Measurements from ENCODE around the gene STK4.
A peak's percentile ranks its signal among the peaks of the same experiment; 100 is the strongest.

STK4 gene

DNA sequence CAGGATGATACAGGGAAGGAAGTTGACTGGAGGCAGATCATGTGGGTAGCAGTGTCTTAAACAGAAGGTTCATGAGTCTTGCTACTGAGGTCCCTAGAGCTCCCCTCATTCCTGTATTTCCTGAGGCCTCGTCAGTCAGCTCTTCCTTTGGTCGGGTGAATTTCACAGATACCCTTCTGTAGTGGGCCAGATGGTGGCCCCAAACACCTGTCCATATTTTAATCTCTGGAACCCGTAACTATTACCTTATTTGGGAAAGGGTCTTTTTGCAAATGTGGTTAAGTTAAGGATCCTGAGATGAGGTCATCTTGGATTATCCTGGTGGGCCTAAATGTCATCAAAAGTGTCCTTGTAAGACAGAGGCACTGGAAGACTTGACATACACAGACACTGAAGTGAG is 125.1 kb downstream of the STK4 start:
- DNase-seq, result no peak

DNA sequence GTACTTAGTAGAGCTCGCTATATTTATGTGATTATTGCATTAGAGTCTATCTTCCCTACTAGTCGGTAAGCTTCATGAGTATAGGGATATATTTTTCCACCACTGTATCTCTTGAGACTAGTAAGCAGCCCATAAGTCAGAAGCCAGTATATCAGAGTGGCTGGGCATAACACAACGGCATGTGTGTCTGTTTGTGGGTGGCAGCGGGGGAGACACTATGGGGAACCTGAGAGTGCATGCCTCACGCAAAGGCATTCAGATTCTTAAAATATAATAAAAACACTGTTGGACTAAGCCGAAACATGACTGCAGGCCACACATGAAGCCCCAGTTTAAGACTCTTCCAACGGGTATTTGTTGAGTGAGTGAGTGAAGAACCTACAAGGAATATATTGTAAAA is 126.6 kb downstream of the STK4 start:
- DNase-seq, result no peak

DNA sequence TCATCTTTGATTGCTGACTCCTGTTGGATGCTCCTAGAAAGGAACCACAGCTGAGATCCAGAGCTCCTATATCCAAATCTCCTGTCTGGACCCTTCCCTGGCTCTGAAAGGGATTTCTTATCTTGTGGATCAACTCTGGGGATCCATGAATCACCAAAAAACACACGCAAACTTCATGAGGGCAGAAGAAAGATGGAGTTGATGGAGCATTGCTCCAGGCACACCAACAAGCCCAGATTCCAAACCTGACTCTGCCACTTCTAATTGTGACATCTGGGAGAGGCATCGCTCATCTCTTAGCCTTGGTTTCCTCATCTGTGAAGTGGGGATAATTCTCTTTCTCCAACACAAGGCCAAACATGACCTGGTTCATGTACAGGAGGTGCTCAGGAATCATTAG is 127.9 kb downstream of the STK4 start:
- DNase-seq, result no peak

DNA sequence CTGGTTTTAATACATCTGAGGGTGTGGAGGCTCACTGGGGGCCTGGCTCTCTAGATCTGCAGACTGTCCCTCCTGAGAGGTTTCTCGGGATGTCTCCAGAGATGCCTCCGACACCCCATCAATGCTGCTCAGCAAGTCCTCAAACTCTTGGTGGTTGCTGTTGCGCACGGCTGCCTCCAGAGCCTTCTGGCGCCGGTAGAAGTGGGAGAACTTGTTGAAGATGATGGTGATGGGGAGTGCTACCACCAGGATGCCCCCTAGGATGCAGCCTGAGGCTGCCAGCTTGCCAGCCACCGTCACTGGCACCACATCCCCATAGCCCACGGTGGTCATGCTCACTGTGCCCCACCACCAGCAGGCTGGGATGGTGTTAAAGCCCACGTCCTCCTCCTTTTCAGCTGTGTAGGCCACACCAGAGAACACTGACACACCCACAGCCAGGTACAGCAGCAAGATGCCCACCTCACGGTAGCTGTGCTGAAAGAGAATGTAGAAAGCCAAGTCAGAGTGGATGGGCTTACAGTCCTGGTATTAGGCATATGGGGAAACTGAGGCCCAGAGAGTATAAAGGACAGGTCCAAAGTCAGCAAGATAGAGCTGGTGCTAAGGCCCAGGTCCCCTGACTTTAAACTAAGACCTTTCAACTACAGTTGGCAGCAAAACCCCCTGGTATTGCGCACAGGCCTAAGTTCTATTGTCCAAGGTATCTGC is 128.7 kb downstream of the STK4 start:
- no peak for DNase-seq

DNA sequence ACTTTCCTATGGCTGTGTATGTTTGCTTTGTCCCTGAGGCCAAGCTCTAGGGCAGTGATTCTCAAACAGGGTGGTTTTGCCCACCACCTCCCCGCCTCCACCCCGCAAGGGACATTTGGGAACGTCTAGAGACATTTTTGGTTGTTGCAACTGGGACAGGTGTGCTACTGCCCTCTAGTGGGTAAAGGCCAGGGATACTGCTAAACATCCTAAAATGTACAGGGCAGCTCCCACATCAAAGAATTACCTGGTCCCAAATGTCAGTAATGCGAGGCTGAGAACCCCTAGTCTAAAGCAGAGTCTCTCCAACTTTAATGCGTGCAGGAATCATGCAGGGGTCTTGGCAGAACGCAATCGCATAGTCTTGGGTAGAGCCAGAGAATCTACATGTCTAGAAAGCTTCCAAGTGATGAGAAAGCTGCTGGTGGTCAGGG is 129.5 kb downstream of the STK4 start:
- peak; percentile 50 for DNase-seq

DNA sequence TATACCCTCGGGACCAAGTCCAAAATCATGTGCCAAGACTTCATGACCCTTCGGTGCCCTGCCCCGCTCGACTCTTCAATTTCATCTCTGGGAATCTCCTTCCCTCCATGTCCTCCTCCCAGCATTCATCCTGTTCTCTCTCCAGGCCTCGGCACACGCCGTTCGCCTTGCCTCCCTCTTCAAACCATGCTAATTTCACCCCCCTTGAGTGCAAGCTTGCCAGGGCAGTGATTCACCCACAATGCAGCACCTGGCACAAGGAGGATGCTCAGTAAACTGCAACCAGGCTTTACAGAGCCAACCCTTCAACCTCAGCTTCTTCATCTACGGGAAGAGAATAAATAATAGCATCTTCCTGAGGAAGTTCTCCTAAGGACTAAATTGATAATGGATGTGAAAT is 130.5 kb downstream of the STK4 start:
- DNase-seq, result no peak

DNA sequence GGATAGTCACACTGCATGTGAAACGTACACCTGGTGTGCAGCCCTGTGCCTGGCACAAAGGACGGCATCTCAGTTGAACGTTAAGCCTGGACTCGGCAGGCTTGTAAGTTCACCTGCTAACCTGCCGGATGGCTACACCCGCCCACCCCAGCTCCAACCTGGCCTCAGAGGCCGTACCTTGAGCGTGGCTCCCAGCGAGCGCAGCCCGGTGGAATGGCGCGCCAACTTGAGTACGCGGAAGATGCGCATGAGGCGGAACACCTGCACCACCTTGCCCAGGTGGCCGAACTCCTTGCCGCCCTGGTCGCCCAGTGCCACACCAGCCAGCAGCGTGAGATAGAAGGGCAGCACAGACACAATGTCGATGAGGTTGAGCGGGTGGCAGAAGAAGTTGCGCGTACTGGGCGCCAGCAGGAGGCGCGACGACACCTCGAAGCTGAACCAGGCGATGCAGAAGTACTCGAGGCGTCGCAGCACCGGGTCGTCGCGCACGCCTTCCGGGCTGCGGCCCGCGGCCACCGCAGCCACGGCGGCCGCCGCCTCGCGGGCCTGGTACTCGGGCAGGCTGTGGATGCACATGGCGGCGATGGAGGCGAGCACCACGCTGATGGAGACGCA is 131.3 kb downstream of the STK4 start:
- peak; percentile 41 for DNase-seq

DNA sequence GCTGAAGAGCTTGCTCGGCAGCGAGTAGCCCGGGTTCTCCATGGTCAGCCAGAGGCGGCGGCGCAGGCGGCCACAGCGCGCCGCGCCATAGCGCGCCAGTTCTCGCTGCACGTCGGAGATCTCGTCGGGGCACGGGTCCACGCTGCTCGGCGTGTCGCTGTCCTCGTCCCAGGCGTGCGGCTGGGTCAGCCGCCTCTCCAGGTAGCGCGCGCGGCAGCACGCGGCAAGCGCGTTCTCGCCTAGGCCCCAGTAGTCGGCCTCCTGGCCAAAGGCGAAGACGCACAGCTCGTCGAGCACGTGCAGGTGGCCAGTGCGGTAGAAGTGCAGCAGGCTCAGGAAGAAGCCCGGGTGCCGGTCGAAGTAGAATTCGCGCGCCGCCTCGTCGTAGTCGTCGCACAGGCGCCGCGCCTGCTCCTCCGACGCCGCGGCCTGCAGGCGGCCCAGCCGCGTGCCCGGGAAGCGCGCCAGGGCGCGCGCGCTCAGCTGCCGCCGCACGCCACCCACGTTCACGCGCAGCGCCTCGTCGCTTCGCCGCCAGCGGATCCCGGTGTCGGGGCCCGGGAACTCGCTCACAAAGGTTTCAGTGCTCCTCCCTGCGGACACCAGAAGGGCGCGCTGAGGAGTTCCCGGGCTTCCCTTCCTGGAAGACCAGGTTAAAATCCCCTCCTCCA is 131.9 kb downstream of the STK4 start:
- peak; percentile 44 for DNase-seq

DNA sequence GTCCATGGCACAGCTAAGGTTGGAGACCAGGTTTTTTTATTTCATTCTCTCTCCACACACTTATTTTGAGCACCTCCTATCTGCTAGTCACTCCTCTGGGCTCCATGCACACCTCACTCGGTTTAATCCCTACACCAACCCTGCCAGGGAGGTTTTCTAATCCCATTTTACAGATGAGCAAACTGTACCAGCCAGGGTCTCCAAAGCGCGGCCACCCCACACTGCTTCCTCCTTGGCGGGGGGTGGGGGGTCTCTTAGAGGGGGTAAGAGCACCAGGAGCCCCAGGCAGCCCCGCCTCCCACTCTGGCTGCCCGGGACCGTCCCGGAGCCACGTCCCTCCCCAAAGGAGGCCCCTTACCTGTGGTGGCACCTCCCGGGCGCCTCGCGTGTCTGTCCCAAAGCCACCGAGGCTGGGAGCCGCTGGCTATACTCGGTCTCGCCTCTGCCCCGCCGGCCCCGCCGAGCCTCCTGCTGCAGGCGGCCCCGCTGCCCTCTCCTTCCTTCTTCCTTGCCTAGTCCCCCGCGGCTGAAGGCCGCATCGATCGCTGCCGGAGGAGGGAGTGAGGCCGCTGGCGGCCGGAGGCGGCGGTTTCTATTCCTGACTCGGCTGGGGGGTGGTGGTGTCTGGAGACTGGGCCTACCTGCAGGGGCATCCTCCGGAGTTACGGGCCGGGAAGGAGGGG is 134.4 kb downstream of the STK4 start, which contains the start of gene KCNS1:
Gene KCNS1 (minus strand): TSS at position 565 of the 683 bp plus-strand sequence. CDS start 1,891 bp downstream, outside the sequence.
- DNase-seq, result no peak

DNA sequence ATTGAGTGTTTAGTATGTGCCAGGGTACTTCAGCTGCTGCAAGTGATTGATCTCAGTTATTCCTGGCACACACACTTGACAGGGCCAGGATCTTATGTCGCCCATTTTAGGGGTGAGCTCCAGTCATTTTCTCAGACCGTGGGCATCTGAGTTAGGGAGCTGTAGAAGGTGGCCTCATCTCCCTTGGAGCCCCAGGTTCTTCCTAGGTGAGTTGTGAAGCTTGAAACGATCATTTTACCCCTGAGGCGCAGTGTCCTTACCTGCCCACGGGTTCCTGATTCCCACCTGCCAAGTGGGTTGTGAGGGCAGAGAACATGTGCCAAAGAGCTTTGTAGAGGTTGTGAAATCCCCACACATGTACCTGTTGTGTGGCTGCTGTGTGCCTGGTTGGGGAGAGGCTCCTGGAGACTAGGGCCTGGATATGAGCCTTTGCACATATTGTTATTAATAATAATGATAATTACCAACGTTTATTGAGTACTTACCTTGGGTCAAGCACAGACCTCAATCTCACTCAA is 135.1 kb downstream of the STK4 start:
- no peak for DNase-seq

DNA sequence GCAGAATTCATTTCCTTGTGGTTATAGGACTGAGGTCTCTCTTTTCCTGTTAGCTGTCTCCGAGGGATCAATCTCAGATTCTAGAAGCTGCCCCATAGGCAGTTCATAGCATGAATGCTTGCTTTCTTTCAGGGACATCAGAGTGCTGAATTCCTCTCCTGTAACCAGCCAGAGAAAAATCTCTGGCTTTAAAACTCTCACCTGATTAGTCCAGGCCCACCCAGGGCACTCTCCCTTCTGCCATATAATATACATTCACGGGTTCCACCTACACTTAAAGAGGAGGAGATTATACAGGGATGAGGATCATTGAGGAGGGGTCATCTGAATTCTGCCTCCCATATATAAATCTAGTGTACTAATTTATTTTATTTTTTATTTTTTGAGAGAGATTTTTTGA is 136.8 kb downstream of the STK4 start:
- no peak for DNase-seq

DNA sequence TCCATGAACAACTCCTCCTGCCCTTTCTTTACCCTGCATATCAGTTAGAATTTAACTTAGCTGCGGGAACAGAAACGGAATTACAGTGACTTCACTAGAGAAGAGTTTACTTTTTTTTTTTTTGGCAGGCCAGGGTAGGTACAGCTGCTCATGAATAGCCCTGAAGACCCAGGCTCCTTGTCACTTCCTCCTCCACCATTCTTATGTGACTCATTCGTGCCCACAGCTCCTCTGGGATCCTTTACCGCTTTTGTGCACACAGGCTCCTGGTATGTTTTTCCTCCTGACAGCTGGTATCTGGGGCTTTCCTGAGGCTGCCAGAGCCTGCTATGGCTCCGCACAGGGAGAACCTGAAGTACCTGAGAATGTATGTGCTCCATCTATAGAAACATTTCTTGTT is 138.5 kb downstream of the STK4 start:
- DNase-seq, result no peak

DNA sequence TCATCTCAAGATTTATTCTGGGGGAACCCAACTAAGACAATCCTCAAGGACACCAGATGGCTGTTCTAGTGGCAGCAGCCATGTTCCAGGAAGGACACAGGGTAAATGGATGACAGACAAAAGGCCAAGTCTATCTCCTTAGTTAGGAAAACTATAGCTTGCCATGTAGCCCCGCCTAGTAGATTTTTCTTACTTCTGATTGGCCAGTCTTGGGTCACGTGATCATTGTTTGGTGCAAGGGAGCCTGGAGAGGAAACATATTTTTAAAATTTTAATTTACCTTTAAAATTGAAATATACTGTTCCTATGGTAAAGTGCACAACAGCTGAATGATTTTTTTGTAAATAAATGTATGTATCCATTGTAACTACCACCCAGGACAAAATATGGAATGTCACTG is 139.0 kb downstream of the STK4 start:
- DNase-seq, result no peak

DNA sequence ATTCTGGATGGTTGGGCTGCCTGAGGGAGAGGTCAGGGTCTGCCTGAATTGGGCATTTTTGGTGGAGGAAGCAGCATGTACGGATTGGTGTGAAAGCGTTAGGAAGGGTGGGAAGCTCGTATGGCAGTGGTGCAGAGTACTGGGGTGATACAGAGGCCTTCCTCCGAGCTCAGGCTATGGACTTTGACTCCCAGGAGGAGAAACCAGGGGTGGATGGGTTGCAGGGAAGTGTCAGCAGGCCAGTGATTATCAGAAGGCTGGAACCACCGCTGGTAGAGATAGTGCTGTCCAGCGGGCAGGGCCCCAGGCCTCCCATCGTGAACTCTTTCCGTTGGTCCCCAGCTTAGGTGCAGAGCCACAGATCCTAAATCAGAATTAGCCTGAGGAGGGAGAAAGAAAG is 143.3 kb downstream of the STK4 start:
- DNase-seq, result no peak

DNA sequence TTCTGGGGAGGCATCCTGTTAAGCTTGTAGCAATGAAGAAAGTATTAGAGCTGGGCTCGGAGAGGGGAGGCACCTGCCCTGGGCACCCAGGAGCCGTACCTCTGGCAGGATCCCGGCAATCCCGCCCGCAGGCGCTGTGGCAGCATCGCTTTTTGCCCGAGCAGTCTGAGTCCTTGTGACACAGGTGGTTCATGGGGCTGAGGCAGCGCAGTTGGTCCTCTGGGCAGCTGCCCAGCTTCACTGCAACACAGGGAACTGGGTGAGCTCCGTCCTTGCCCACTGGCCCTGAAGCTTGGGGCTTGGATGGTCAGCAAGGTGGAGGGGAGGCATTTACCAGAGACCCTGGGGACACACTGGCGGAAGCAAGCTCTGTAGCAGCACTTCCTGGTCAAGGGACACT is 144.0 kb downstream of the STK4 start:
- DNase-seq, result no peak

DNA sequence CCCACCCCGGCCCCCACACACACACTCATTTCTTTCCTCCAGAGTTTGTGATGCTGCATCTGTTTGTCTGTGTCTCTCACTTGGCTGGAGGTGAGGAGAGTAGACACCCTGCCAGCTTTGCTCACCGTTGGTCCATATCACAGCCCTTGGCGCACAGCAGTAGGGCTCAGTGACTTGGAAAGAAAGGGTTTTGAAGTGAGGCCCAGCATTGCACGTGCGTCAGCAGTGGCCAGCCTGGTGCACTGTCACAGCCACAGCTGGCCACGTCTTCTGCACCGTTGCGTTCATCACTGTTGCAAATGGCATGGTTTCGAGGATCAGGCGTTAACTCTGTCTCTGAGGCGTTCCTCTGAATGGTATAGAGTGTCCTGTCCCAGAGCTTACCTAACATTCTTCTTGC is 145.0 kb downstream of the STK4 start:
- no peak for DNase-seq

DNA sequence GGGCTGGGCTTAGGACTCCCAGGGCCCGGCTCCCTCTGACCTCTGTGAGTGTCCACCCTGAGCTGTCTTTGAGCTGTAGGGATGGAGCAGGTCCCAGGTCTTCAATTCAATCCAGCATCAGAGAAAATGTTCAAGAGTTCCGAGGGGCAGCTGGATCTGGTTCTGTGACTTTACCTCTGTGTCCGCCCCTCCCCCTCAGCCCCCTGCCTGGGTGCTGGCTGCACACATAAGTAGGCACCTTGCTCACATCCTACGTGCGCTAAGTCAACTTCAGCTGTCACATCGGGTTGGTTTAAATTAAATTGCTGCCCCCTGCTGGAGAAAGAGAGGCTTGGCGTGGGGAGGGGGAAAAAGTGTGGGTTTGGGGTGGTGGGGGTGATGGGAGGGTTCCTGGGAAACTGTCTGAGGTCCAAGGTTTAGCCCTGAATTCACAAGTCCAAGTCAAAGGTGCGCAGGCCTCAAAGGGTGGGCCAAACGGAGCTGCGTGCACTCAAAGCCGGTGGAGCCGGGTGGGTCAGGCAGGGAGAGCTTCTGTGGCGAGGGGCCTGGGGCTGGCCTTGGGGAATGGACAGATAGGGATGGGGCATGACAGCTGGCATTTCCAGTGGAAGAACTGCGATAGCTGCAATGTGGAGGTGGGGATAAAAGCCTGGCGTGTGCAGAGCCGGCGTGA is 145.6 kb downstream of the STK4 start:
- DNase-seq, result no peak

DNA sequence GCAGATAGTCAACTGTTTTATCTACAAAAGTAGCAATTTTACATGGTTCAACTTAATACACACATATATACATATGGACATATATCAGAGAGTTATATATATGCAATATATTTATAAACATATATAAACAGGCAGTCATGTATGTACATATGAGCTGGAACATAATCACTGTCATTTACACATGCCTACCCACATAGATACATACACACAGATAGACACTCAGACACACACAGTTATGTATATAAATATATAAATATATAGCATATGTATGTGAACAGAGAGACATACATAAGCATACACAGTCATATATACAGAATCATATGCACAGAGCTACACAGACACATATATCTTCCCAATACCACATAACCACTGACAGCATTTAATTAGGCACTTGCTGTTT is 146.4 kb downstream of the STK4 start:
- DNase-seq, result no peak

DNA sequence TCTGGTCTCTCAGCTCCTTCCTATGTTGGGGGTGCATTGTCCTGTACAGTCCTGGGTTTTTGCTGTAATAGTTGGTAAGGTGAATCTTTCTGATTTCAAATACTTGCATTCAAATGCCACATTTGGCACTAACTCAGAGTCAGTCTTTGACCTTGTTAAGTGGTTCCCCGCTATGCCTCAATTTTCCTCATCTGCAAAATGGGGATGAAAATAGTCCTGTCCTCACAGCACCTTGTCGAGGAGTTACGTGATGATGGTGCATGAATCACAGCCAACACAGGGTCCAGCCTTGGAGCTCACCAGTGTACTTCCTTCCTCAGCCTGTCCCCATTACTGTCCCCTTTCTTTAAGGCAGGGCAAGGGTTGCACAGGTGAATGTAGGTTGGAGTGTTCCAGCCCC is 147.6 kb downstream of the STK4 start:
- DNase-seq, result no peak

DNA sequence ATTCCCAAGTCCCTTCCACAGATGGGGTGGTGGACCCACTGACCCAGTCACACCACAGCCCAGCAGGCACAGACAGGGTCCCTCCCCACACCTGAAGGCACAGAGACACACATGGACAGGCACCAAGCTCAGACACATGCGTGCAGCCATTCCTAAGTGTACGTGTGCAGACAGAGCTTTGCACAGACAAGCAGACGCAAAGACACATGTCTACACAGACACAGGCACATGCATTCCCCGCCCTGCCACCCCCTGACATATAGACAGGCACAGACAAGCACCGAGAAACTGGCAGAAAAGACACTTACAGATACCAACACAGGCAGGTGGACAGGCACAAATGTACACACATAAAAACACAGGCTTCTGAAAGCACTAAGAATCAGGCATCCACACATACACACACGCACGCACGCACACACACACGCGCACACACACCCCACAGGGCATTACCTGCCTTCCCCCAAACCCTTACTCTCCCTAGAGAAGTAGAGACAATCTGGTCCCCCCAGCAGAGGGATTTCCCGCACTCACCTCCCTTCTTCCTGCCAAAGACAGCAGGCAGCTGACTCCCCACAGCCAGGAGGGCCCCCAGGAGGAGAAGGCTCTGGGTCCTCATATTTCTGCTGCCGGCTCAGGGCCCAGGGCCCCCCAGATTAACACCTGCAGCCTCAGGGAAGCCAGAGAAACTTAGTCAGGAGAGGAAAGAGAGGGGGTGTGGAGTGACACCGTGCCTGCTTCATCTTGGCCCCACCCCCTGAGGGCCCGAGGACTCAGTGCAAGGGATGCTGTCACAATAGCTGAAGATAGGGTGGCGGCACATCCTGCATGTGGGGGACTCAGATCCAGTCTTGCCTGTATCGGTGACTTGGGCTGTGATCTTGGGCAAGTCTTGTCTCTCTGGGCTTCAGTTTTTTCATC is 148.4 kb downstream of the STK4 start, which contains the start of gene WFDC5:
Gene WFDC5 (minus strand): TSS at position 710 of the 921 bp plus-strand sequence. CDS start 91 bp downstream, at position 619.
- no peak for DNase-seq

DNA sequence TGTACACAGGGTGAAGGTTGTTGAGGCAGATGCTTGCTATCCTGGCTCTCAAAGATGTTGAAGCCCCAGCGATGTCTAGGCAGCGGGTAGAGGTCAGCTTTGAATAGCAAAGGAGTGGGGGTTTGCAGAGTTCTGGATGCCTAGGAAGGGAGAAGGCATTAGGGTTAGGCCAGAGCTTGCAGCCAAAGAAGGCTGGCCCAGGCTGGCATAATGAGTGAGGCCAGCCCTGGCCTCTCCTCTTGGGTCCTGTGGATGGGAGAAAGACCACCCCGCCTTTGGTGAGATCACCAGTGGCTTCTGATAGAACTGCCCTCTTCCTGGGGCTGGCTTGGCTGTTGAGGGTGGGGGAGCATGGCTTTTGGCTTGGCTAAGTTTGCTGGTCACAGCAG is 149.1 kb downstream of the STK4 start:
- no peak for DNase-seq

DNA sequence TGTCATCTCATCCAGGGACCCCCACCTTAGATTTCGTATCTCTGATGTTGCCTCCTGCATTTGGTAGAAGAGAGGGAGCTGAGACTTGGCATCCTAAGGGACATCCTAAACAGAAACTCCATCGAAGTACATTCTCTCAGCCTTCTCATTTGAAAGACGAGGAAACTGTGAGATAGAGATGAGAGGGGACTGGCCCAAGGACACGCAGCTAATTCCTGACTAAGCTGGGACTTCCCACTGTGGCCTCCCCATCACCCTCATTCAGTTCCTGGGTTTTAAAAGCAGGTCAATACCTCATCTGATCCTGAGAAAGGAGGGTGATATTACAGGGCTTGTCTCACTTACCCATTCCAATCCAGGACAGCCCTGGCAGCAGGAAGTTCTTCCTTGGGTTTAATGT is 149.5 kb downstream of the STK4 start:
- no peak for DNase-seq
